PFSK-1 (cell line): ENCODE data around the gene SORT1.

Experiments
- FOXP2 ChIP-seq: optimal IDR thresholded peaks from 2 replicates; pipeline ENCODE3; 2011; ENCODE audit warnings: borderline replicate concordance, control low read depth, inconsistent platforms; ENCODE audit not compliant: insufficient read depth; ENCODE audit errors: extremely low read length, extremely low read depth
- POLR2AphosphoS5 ChIP-seq: IDR thresholded peaks from 2 replicates; pipeline ENCODE4 v1.6.1; 2012; ENCODE audit warnings: low read depth, mild to moderate bottlenecking, control low read depth, low read length, moderate library complexity
- REST ChIP-seq, 2 experiments: IDR thresholded peaks; 2 replicates each; pipeline versions ENCODE4 v1.6.1 to v1.8.0; 2011 to 2012; ENCODE audit warnings: low read depth in 2 of 2, low read length in 2 of 2, control low read depth in 1 of 2, inconsistent platforms in 1 of 2, mild to moderate bottlenecking in 1 of 2, moderate library complexity in 1 of 2; ENCODE audit not compliant: insufficient read depth in 1 of 2
- SIN3A ChIP-seq: IDR thresholded peaks from 2 replicates; pipeline ENCODE4 v1.6.1; 2012; ENCODE audit warnings: mild to moderate bottlenecking, low read length, moderate library complexity, borderline replicate concordance; ENCODE audit not compliant: insufficient read depth
- TAF1 ChIP-seq: IDR thresholded peaks from 2 replicates; pipeline ENCODE4 v1.6.1; 2012; ENCODE audit warnings: low read length, control low read depth, borderline replicate concordance; ENCODE audit not compliant: insufficient read depth

SORT1 gene

GRCh38 chr1:109396513-109396839 is 1.2 kb downstream of the SORT1 start:
- TF ChIP-seq REST (IDR thresholded peaks at IDR 0.05; ENCODE audit: insufficient read depth in 1 of 2, low read depth in 2 of 2, low read length in 2 of 2) (no peak), POLR2AphosphoS5 (no peak), SIN3A (no peak), FOXP2 (no peak), TAF1 (no peak)

GRCh38 chr1:109395602-109396512 is 1.9 kb downstream of the SORT1 start:
- TF ChIP-seq POLR2AphosphoS5 (no peak), SIN3A (no peak), TAF1 (no peak), FOXP2 (no peak), REST (IDR thresholded peaks at IDR 0.05; ENCODE audit: insufficient read depth in 1 of 2, low read depth in 2 of 2, low read length in 2 of 2) (no peak)

GRCh38 chr1:109394591-109395281 is 3.0 kb downstream of the SORT1 start:
- no peak for TF ChIP-seq SIN3A
- TF ChIP-seq TAF1, result no peak

DNA sequence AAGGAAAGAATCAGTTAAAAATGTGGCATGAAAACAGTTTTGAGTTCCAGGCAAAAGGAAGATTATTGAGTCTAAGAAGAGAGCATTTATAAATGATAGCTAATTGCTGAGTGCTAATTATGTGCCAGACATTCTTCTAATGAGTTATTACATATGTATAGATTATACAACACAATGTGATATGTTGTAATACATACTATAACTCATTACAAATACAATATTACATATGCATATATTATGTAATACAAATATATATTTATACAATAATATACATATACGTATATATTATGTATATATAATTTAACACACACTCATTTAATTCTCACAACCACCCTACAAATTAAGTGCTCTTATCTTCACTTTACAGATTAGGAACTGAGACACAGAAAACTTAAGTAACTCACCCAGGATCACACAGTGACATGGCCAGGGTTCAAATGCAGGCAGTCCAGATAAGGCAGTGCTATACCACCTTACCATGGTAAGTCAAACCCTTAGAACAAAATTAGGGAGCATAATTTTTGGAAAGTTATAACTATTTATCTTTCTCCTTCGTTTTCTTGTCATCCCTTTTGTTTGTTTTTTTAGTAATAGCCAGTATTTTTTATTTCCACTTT is 4.0 kb downstream of the SORT1 start:
- TF ChIP-seq TAF1 (no peak), FOXP2 (no peak), SIN3A (no peak), REST (IDR thresholded peaks at IDR 0.05; ENCODE audit: insufficient read depth in 1 of 2, low read depth in 2 of 2, low read length in 2 of 2) (no peak), POLR2AphosphoS5 (no peak)

DNA sequence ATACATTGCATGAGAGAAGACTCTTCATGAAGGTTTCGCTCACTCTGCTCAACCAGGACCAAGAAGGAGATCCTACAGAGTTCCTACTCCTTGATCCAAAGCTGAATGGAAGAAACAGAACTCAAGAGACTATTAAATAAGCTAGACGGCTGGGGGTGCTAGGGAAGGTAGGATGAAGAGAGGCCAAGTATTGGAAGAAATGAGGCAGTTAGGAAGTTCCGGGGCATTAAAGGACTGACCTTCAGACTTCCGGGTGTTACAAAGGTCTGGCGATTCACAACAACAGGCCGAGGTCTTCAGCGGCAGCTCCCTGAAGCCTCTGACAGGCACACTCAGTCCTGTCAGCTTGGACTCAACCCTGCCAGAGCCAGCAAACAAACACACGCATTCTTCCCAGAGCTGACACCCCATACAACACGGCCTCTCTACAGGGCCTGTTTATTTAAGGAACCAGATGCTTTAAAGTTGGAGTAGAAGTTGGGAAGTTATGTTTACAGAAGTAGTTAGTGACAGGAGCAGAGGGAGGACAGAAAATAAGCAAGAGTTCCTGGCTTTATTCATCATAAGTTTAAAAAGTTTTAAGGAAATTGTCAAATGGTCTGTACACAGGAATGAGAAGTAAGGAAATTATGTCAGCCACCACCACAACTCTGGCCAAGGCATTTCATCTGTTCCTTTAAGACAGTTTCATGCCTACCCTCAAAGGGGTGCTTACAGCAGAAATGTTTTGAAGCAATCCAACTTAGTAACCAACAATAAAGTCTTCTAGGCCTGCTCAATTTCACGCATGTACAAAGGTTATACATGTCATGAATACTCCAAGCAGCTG is 4.7 kb downstream of the SORT1 start:
- TF ChIP-seq FOXP2 (no peak), SIN3A (no peak), POLR2AphosphoS5 (no peak)
